HEK293T (cell line): ENCODE measurements around the gene UQCR10.

ENCODE experiments used
- CTCF ChIA-PET: fragments of 350-600 bp; formaldehyde crosslinking; extraction: SDS; loops from one replicate; lab custom pipeline; 2021; ENCODE audit warnings: antibody characterized with exemption, inconsistent platforms; lab: Yijun Ruan, JAX
- POLR2A ChIA-PET: fragments of 350-600 bp; formaldehyde crosslinking; extraction: SDS; loops from one replicate; lab custom pipeline; 2020; ENCODE audit warnings: antibody characterized with exemption, inconsistent platforms; lab: Yijun Ruan, JAX
- DNase-seq: peaks from one replicate; pipeline ENCODE4 v3.0.0; 2012; ENCODE audit warnings: mixed read lengths; ENCODE audit errors: extremely low spot score
- ARNT ChIP-seq: fragments of 450-650 bp; IDR thresholded peaks from 2 replicates; pipeline ENCODE4 v1.6.1; 2017; ENCODE audit warnings: mild to moderate bottlenecking
- BHLHE40 ChIP-seq: fragments of 450-650 bp; IDR thresholded peaks from 2 replicates; pipeline ENCODE4 v1.6.1; 2016; ENCODE audit warnings: mild to moderate bottlenecking, moderate library complexity, borderline replicate concordance
- CTBP1 ChIP-seq: fragments of 450-650 bp; IDR thresholded peaks from 2 replicates; pipeline ENCODE4 v1.6.1; 2016; ENCODE audit warnings: borderline replicate concordance
- ELF4 ChIP-seq: fragments of 450-650 bp; IDR thresholded peaks from 2 replicates; pipeline ENCODE4 v1.6.1; 2017; ENCODE audit warnings: antibody characterized with exemption
- FOXA1 ChIP-seq: fragments of 450-650 bp; IDR thresholded peaks from 2 replicates; pipeline ENCODE4 v1.6.1; 2016; ENCODE audit warnings: mild to moderate bottlenecking
- FOXK2 ChIP-seq: fragments of 450-650 bp; IDR thresholded peaks from 2 replicates; pipeline ENCODE4 v1.6.1; 2016; ENCODE audit warnings: mild to moderate bottlenecking
- FOXM1 ChIP-seq: fragments of 450-650 bp; IDR thresholded peaks from 2 replicates; pipeline ENCODE4 v1.6.1; 2017; ENCODE audit warnings: mild to moderate bottlenecking, borderline replicate concordance
- HDGF ChIP-seq: fragments of 450-650 bp; IDR thresholded peaks from 2 replicates; pipeline ENCODE4 v1.6.1; 2017; ENCODE audit warnings: antibody characterized with exemption, borderline replicate concordance
- L3MBTL2 ChIP-seq: fragments of 450-650 bp; conservative IDR thresholded peaks from 2 replicates; pipeline ENCODE4 v1.6.1; 2016; ENCODE audit warnings: mild to moderate bottlenecking
- LEF1 ChIP-seq: fragments of 450-650 bp; IDR thresholded peaks from 2 replicates; pipeline ENCODE4 v1.6.1; 2017; ENCODE audit warnings: mild to moderate bottlenecking, borderline replicate concordance
- NFRKB ChIP-seq: fragments of 450-650 bp; IDR thresholded peaks from 2 replicates; pipeline ENCODE4 v1.6.1; 2016; ENCODE audit warnings: mild to moderate bottlenecking, moderate library complexity
- PKNOX1 ChIP-seq: fragments of 450-650 bp; IDR thresholded peaks from 2 replicates; pipeline ENCODE4 v1.6.1; 2016
- SP1 ChIP-seq: fragments of 450-650 bp; IDR thresholded peaks from 2 replicates; pipeline ENCODE4 v1.6.1; 2017
- SUZ12 ChIP-seq: fragments of 450-650 bp; IDR thresholded peaks from 2 replicates; pipeline ENCODE4 v1.6.1; 2016; ENCODE audit warnings: mild to moderate bottlenecking
- TARDBP ChIP-seq: fragments of 450-650 bp; IDR thresholded peaks from 2 replicates; pipeline ENCODE4 v1.6.1; 2016
- ZNF384 ChIP-seq: fragments of 450-650 bp; IDR thresholded peaks from 2 replicates; pipeline ENCODE4 v1.6.1; 2016

UQCR10 gene

GRCh38 chr22:29726106-29726505 lies 41.1 kb upstream of the UQCR10 start:
- TF ChIP-seq CTBP1 (no peak), HDGF (no peak), PKNOX1 (no peak), L3MBTL2 (no peak), FOXM1 (no peak), TARDBP (no peak), SP1 (no peak), BHLHE40 (no peak), ZNF384 (no peak), ARNT (no peak), LEF1 (no peak), FOXK2 (no peak), SUZ12 (no peak), FOXA1 (no peak), ELF4 (no peak), NFRKB (no peak)
- CTCF ChIA-PET = no interaction called here
- POLR2A ChIA-PET = no interaction called here
- no peak for DNase-seq

- POLR2A ChIA-PET = no interaction called here
Observed at GRCh38 chr22:29726512-29727130, 40.5 kb upstream of the UQCR10 start.

GRCh38 chr22:29727131-29727523 lies 40.0 kb upstream of the UQCR10 start:
- peak; percentile 73 for DNase-seq
- TF ChIP-seq FOXM1 (no peak), TARDBP (no peak), PKNOX1 (no peak), FOXA1 (no peak), LEF1 (no peak), ZNF384 (no peak), FOXK2 (no peak), HDGF (no peak), NFRKB (no peak), L3MBTL2 (no peak), CTBP1 (no peak), SUZ12 (no peak), SP1 (no peak), BHLHE40 (no peak), ELF4 (no peak), ARNT (no peak)
- POLR2A ChIA-PET = no interaction called here
- CTCF ChIA-PET = no interaction called here

More at GRCh38 chr22:29726512-29727130, 40.5 kb upstream of the UQCR10 start:
- TF ChIP-seq TARDBP = no peak
- no peak for TF ChIP-seq SP1
- no peak for TF ChIP-seq NFRKB
- TF ChIP-seq ELF4 = no peak
- CTCF ChIA-PET = no interaction called here
- DNase-seq = no peak

GRCh38 chr22:29729161-29729560 lies 38.0 kb upstream of the UQCR10 start:
- TF ChIP-seq FOXM1 (no peak), NFRKB (no peak), SP1 (no peak), ELF4 (no peak), TARDBP (no peak), ZNF384 (no peak), FOXK2 (no peak), SUZ12 (no peak), L3MBTL2 (no peak), PKNOX1 (no peak), HDGF (no peak), BHLHE40 (no peak), LEF1 (no peak), CTBP1 (no peak)
- POLR2A ChIA-PET = no interaction called here
- CTCF ChIA-PET = no interaction called here
- DNase-seq = no peak

- POLR2A ChIA-PET = no interaction called here
- no peak for TF ChIP-seq TARDBP
- TF ChIP-seq ZNF384 = no peak
- TF ChIP-seq LEF1 = no peak
- no peak for TF ChIP-seq SUZ12
- TF ChIP-seq HDGF = no peak
- no peak for TF ChIP-seq CTBP1
- no peak for TF ChIP-seq FOXM1
- no peak for TF ChIP-seq ELF4
- TF ChIP-seq L3MBTL2 = no peak
- TF ChIP-seq NFRKB = no peak
- TF ChIP-seq ARNT = no peak
- CTCF ChIA-PET = no interaction called here
- no peak for DNase-seq
Observed at GRCh38 chr22:29731058-29731850, 35.9 kb upstream of the UQCR10 start.
